Endothelial cell (in vitro differentiated cells): Measurements from ENCODE around the gene RTP3. TPM values are rescaled to one million over a fixed set of nuclear protein-coding genes. Genes with fewer than 3 reads are reported as not detected.

Experiments
- DNase-seq: peaks from one replicate; pipeline ENCODE4 v3.0.0; 2021; ENCODE audit warnings: low spot score
- H3K27ac Mint-ChIP-seq: one replicate; pipeline ENCODE4 v1.8.0; 2021; ENCODE audit warnings: mixed read lengths, inconsistent platforms; ENCODE audit not compliant: unreplicated experiment
- H3K27me3 Mint-ChIP-seq: one replicate; pipeline ENCODE4 v1.8.0; 2021; ENCODE audit warnings: mild to moderate bottlenecking, moderate library complexity, mixed read lengths, inconsistent platforms; ENCODE audit not compliant: unreplicated experiment
- H3K36me3 Mint-ChIP-seq: one replicate; pipeline ENCODE4 v1.8.0; 2021; ENCODE audit warnings: mild to moderate bottlenecking, low read depth, mixed read lengths, inconsistent platforms; ENCODE audit not compliant: unreplicated experiment
- H3K4me1 Mint-ChIP-seq: one replicate; pipeline ENCODE4 v1.8.0; 2021; ENCODE audit warnings: mild to moderate bottlenecking, mixed read lengths, inconsistent platforms; ENCODE audit not compliant: unreplicated experiment
- H3K4me3 Mint-ChIP-seq: one replicate; pipeline ENCODE4 v1.8.0; 2021; ENCODE audit warnings: mild to moderate bottlenecking, mixed read lengths, inconsistent platforms; ENCODE audit not compliant: unreplicated experiment
- H3K9me3 Mint-ChIP-seq: one replicate; pipeline ENCODE4 v1.8.0; 2021; ENCODE audit warnings: mixed read lengths, inconsistent platforms; ENCODE audit not compliant: unreplicated experiment
- total RNA-seq: library from RNA; stranded (reverse); fragmentation: NEBNext Ultra II Directional; extraction: Animal tissue kit (Norgen Biotek cat#: 25700); gene quantifications from one replicate; pipeline ENCODE4 v1.2.1, GENCODE V29; 2021; ENCODE audit not compliant: unreplicated experiment
- TF ChIP-seq, protein P1 (sequence below): fragments of 200-600 bp; sonication (generic); IDR thresholded peaks from one replicate; pipeline ENCODE4 v1.5.0; 2021; ENCODE audit warnings: antibody characterized with exemption; ENCODE audit not compliant: unreplicated experiment

The RTP3 gene
- total RNA-seq, 1 donor from 2014 or later = not detected

DNA sequence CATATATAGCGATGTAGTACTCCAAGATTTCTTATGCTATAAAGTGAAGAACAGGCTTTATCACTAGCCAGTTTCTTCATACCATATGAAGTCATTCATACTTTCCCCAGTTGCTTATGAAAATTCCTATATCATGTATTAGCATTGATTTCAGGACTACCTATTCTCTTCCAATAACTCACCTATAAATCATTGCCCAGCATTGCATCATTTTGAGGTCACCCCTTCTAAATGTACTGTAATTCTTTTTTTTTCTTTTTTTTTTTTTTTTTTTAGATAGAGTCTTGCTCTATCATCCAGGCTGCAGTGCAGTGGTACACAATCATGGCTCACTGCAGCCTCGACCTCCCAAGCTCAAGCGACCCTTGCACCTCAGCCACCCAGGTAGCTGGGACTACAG, 27.1 kb downstream of the RTP3 start:
- no peak for DNase-seq
- H3K36me3 Mint-ChIP-seq = no peaks in the 10 kb centered on the region
- no peaks in the 10 kb centered on the region for H3K27me3 Mint-ChIP-seq
- H3K4me1 Mint-ChIP-seq = no peaks in the 10 kb centered on the region
- no peak overlapping the region for H3K27ac Mint-ChIP-seq
- no peaks in the 10 kb centered on the region for H3K9me3 Mint-ChIP-seq
- no peak overlapping the region for H3K4me3 Mint-ChIP-seq
- TF ChIP-seq, protein P1, sequence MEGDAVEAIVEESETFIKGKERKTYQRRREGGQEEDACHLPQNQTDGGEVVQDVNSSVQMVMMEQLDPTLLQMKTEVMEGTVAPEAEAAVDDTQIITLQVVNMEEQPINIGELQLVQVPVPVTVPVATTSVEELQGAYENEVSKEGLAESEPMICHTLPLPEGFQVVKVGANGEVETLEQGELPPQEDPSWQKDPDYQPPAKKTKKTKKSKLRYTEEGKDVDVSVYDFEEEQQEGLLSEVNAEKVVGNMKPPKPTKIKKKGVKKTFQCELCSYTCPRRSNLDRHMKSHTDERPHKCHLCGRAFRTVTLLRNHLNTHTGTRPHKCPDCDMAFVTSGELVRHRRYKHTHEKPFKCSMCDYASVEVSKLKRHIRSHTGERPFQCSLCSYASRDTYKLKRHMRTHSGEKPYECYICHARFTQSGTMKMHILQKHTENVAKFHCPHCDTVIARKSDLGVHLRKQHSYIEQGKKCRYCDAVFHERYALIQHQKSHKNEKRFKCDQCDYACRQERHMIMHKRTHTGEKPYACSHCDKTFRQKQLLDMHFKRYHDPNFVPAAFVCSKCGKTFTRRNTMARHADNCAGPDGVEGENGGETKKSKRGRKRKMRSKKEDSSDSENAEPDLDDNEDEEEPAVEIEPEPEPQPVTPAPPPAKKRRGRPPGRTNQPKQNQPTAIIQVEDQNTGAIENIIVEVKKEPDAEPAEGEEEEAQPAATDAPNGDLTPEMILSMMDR = no peak

DNA sequence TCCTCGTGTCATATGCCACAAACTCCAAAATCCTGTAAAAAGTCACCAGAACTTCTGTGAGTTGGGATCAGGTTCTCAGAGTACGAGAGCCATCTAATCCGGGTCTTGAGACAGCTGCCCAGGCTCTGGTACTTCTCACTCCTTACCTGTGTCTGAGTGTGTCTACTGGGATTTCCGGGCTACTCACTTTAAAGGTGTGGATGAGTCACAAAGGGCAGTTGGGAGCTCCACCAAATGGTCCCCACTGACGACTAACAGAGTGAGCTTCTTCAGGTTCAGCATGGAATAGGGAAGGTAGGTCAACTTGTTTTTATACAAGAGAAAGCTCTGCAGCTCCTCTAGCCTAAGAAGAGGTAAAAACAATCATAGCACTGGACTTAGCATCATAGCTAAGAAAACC, 29.5 kb downstream of the RTP3 start:
- TF ChIP-seq, protein P1 = no peak
- H3K9me3 Mint-ChIP-seq = no peaks in the 10 kb centered on the region
- no peaks in the 10 kb centered on the region for H3K4me1 Mint-ChIP-seq
- no peak overlapping the region for H3K4me3 Mint-ChIP-seq
- no peak for DNase-seq
- peaks cover 1% of the 10 kb centered on the region for H3K27me3 Mint-ChIP-seq
- H3K27ac Mint-ChIP-seq = no peak overlapping the region
- no peaks in the 10 kb centered on the region for H3K36me3 Mint-ChIP-seq

DNA sequence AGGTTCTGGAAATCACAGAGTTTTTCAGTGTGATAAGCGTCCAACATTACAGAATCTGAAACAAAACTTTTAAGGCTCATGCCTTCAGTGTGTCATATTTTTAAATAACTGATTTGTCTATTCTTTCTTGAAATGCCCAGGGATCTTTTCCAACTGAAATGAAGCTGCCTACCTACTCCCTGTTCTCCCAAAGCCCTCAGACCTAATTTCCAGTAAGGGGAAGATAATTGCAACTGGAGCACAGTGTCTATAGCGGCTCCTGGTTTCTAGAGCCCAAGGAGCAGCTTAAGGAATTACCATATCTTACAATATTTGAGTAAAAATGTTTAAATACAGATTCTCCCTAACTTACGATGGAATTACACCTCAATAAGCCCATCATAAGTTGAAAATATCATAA, 35.3 kb downstream of the RTP3 start:
- TF ChIP-seq, protein P1 = no peak
- Mint-ChIP-seq H3K27me3 (peaks cover 2% of the 10 kb centered on the region), H3K9me3 (no peaks in the 10 kb centered on the region), H3K4me1 (no peaks in the 10 kb centered on the region), H3K4me3 (no peak overlapping the region), H3K27ac (no peak overlapping the region), H3K36me3 (no peaks in the 10 kb centered on the region)
- DNase-seq = no peak

DNA sequence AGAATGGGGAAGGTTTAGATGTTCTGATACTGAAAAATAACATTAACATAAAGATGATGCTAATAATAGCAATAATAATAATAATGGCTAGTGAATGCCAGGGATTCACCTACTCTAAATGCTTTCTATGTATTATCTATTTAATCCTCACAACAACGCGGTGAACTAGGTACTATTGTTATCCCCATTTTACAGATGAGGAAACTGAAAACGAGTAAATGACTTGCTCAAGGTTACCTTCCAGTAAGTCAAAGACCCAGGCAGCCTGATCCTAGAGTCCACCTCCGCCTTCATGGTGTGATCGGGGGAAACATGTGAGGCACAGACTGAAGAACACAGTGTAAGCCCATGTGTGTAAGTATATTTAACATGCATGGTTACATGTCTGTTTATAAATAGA, 38.0 kb downstream of the RTP3 start:
- H3K9me3 Mint-ChIP-seq = no peaks in the 10 kb centered on the region
- TF ChIP-seq, protein P1 = no peak
- peaks cover 2% of the 10 kb centered on the region for H3K27me3 Mint-ChIP-seq
- H3K4me3 Mint-ChIP-seq = no peak overlapping the region
- peaks cover 15% of the 10 kb centered on the region for H3K4me1 Mint-ChIP-seq
- no peak for DNase-seq
- H3K27ac Mint-ChIP-seq = no peak overlapping the region
- H3K36me3 Mint-ChIP-seq = no peaks in the 10 kb centered on the region

DNA sequence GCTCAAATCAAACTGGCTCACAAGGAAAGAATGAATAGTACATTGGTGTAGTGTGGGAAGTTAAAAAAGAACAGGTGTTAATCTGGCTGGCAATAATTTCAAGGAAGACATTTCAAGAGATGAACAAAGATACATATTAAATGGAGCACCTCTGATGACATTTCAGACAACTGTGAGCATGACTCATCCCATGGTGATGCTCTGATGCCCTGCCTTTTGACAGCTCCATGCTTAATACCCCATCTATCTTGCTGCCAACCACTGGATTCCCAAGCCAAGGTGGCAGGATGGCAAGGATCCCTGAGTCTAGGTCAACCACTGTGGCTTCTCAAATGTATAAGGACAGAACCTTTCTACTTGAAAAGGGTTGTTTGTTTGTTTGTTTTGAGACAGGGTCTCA, 39.0 kb downstream of the RTP3 start:
- Mint-ChIP-seq H3K36me3 (no peaks in the 10 kb centered on the region), H3K4me3 (no peak overlapping the region), H3K4me1 (peaks cover 15% of the 10 kb centered on the region), H3K27me3 (peaks cover 1% of the 10 kb centered on the region), H3K9me3 (no peaks in the 10 kb centered on the region), H3K27ac (no peak overlapping the region)
- TF ChIP-seq, protein P1 = no peak
- no peak for DNase-seq
